Fibroblast of skin of left biceps (primary cell): Measurements from ENCODE around the gene ECI1.
A peak's percentile ranks its signal among the peaks of the same experiment; 100 is the strongest.

ENCODE experiments used
- DNase-seq, 2 experiments: peaks; one replicate each; pipeline ENCODE4 v3.0.0-alpha.2; 2013; ENCODE audit warnings: low read depth in 2 of 2

The ECI1 gene

GRCh38 chr16:2251296-2252111 lies at the start of gene ECI1:
TSS of gene ECI1 (minus strand) at chr16:2251587. CDS start at chr16:2251566, 21 bp downstream.
- DNase-seq, result peak; percentile 57 to 65

- no peak for DNase-seq
Measured at GRCh38 chr16:2299915-2300192, 48.5 kb upstream of the ECI1 start.

- DNase-seq, result no peak
Measured at GRCh38 chr16:2299121-2299914, 47.9 kb upstream of the ECI1 start.

- no peak for DNase-seq
Measured at GRCh38 chr16:2298621-2299020, 47.2 kb upstream of the ECI1 start.

GRCh38 chr16:2297506-2297860 lies 46.1 kb upstream of the ECI1 start:
- DNase-seq, result no peak

GRCh38 chr16:2296661-2297505 lies 45.5 kb upstream of the ECI1 start:
- DNase-seq, result no peak

- no peak for DNase-seq
Measured at GRCh38 chr16:2295056-2295798, 43.8 kb upstream of the ECI1 start.

GRCh38 chr16:2292221-2292620 lies 40.8 kb upstream of the ECI1 start:
- DNase-seq, result no peak

- no peak for DNase-seq
Measured at GRCh38 chr16:2289282-2289681, 37.9 kb upstream of the ECI1 start.

- no peak for DNase-seq
Measured at GRCh38 chr16:2288726-2289125, 37.3 kb upstream of the ECI1 start.

GRCh38 chr16:2287916-2288547 lies 36.6 kb upstream of the ECI1 start:
- no peak for DNase-seq

GRCh38 chr16:2286550-2286949 lies 35.2 kb upstream of the ECI1 start:
- DNase-seq, result no peak

GRCh38 chr16:2285731-2286191 lies 34.4 kb upstream of the ECI1 start:
- DNase-seq, result no peak

- no peak for DNase-seq
Measured at GRCh38 chr16:2284797-2285576, 33.6 kb upstream of the ECI1 start.

- no peak for DNase-seq
Measured at GRCh38 chr16:2284001-2284770, 32.8 kb upstream of the ECI1 start.

GRCh38 chr16:2282866-2283555 lies 31.6 kb upstream of the ECI1 start:
- DNase-seq, result no peak

- DNase-seq, result no peak
Measured at GRCh38 chr16:2282262-2282661, 30.9 kb upstream of the ECI1 start.

GRCh38 chr16:2280981-2281542 lies 29.7 kb upstream of the ECI1 start:
- DNase-seq, result no peak

GRCh38 chr16:2280461-2280860 lies 29.1 kb upstream of the ECI1 start:
- no peak for DNase-seq
